ENCODE data around the gene SH3PXD2A.
A peak's percentile ranks its signal among the peaks of the same experiment; 100 is the strongest.

The SH3PXD2A gene

GRCh38 chr10:103593022-103593570 is 262.3 kb downstream of the SH3PXD2A start:
- DNase-seq, result no peak

GRCh38 chr10:103592186-103593021 is 263.0 kb downstream of the SH3PXD2A start:
- no peak for DNase-seq

GRCh38 chr10:103590744-103591291 is 264.6 kb downstream of the SH3PXD2A start:
- no peak for DNase-seq

GRCh38 chr10:103590060-103590459 is 265.3 kb downstream of the SH3PXD2A start:
- no peak for DNase-seq

- no peak for DNase-seq
Measured at GRCh38 chr10:103589074-103589630, 266.2 kb downstream of the SH3PXD2A start.

GRCh38 chr10:103587073-103587472 is 268.3 kb downstream of the SH3PXD2A start:
- DNase-seq, result no peak

- DNase-seq, result no peak
Measured at GRCh38 chr10:103585011-103585405, 270.4 kb downstream of the SH3PXD2A start.

- DNase-seq, result peak; percentile 73
Measured at GRCh38 chr10:103584216-103585010, 271.0 kb downstream of the SH3PXD2A start.

GRCh38 chr10:103583871-103584215 is 271.5 kb downstream of the SH3PXD2A start:
- peak; percentile 4 for DNase-seq

GRCh38 chr10:103582331-103583123 is 272.8 kb downstream of the SH3PXD2A start:
- no peak for DNase-seq

- no peak for DNase-seq
Measured at GRCh38 chr10:103581499-103581898, 273.9 kb downstream of the SH3PXD2A start.

- DNase-seq, result no peak
Measured at GRCh38 chr10:103580430-103580829, 274.9 kb downstream of the SH3PXD2A start.

GRCh38 chr10:103580011-103580410 is 275.4 kb downstream of the SH3PXD2A start:
- DNase-seq, result no peak

GRCh38 chr10:103578782-103579382 is 276.5 kb downstream of the SH3PXD2A start:
- DNase-seq, result no peak

- no peak for DNase-seq
Measured at GRCh38 chr10:103576862-103577261, 278.5 kb downstream of the SH3PXD2A start.

- no peak for DNase-seq
Measured at GRCh38 chr10:103576076-103576471, 279.3 kb downstream of the SH3PXD2A start.

GRCh38 chr10:103575416-103576075 is 279.8 kb downstream of the SH3PXD2A start:
- DNase-seq, result no peak

GRCh38 chr10:103574097-103575061 is 281.0 kb downstream of the SH3PXD2A start:
- no peak for DNase-seq

GRCh38 chr10:103573205-103573487 is 282.2 kb downstream of the SH3PXD2A start:
- no peak for DNase-seq
